Immature natural killer cell (primary cell): Measurements from ENCODE around the gene GJC1. TPM values are rescaled to one million over a fixed set of nuclear protein-coding genes. Genes with fewer than 3 reads are reported as not detected.

Source experiments
- DNase-seq, 3 donors: peaks; one replicate each; pipeline ENCODE4 v3.0.0; 2022; ENCODE audit warnings: mixed read lengths in 1 of 3
- H3K27ac Mint-ChIP-seq, 6 donors: one replicate each; pipeline ENCODE4 v1.8.0; 2020; ENCODE audit warnings: mixed read lengths in 6 of 6, mild to moderate bottlenecking in 5 of 6, inconsistent platforms in 4 of 6, moderate library complexity in 3 of 6
- H3K27me3 Mint-ChIP-seq, 3 donors: one replicate each; pipeline ENCODE4 v1.8.0; 2020 to 2021; ENCODE audit warnings: low read depth in 3 of 3, mild to moderate bottlenecking in 3 of 3, mixed read lengths in 3 of 3, moderate library complexity in 3 of 3, inconsistent platforms in 1 of 3
- H3K36me3 Mint-ChIP-seq, 3 donors: one replicate each; pipeline ENCODE4 v1.8.0; 2020; ENCODE audit warnings: mixed read lengths in 3 of 3, inconsistent platforms in 2 of 3, mild to moderate bottlenecking in 2 of 3
- H3K4me1 Mint-ChIP-seq, 2 donors: one replicate each; pipeline ENCODE4 v1.8.0; 2020; ENCODE audit warnings: inconsistent platforms in 2 of 2, mild to moderate bottlenecking in 2 of 2, mixed read lengths in 2 of 2, moderate library complexity in 1 of 2
- H3K4me3 Mint-ChIP-seq, 5 donors: one replicate each; pipeline ENCODE4 v1.8.0; 2020; ENCODE audit warnings: mild to moderate bottlenecking in 5 of 5, mixed read lengths in 5 of 5, inconsistent platforms in 3 of 5, moderate library complexity in 3 of 5
- H3K9me3 Mint-ChIP-seq, 6 donors: one replicate each; pipeline ENCODE4 v1.8.0; 2020; ENCODE audit warnings: mild to moderate bottlenecking in 6 of 6, mixed read lengths in 6 of 6, inconsistent platforms in 4 of 6, moderate library complexity in 3 of 6
- polyA plus RNA-seq, 3 donors: library from polyadenylated mRNA; unstranded; fragments of 300-500 nt; fragmentation: Illumina TruSeq; gene quantifications; one replicate each; pipeline ENCODE4 v1.2.3, GENCODE V29; 2021

The GJC1 gene
- polyA plus RNA-seq, 3 donors from 2014 or later = not detected

GRCh38 chr17:44749076-44749979, 80.8 kb downstream of the GJC1 start:
- DNase-seq = no peak
- Mint-ChIP-seq H3K36me3 (peaks cover 0 to 11% (median 0%) of the 10 kb centered on the region in 3 donors), H3K27me3 (peaks cover 0 to 1% (median 0%) of the 10 kb centered on the region in 3 donors), H3K9me3 (no peaks in the 10 kb centered on the region), H3K4me1 (no peaks in the 10 kb centered on the region), H3K27ac (no peak overlapping the region), H3K4me3 (no peak overlapping the region)

Other genes with a start within 250 kb of the GJC1 start
- under 1 TPM; 0.08 to 0.57 (median 0.14) TPM for gene MEIOC, start 173.8 kb downstream of the GJC1 start, polyA plus RNA-seq
- gene CCDC43, start 140.5 kb downstream of the GJC1 start, polyA plus RNA-seq = 10 to 100 TPM in 2 of 3 donors, 1 to 10 TPM in 1; 9.7 to 19.6 (median 11.4) TPM
- 1 to 10 TPM in 1 of 3 donors, under 1 TPM in 1, not detected in 1; 0.52 to 1.1 TPM for gene DBF4B, start 121.6 kb downstream of the GJC1 start, polyA plus RNA-seq
- gene ADAM11, start 71.3 kb downstream of the GJC1 start, polyA plus RNA-seq = not detected
- not detected for gene HIGD1B, start 17.6 kb upstream of the GJC1 start, polyA plus RNA-seq
- gene EFTUD2, start 69.2 kb upstream of the GJC1 start, polyA plus RNA-seq = 100 to 1,000 TPM in 2 of 3 donors, 10 to 100 TPM in 1; 76.5 to 109 (median 101) TPM
- gene GFAP, start 85.2 kb upstream of the GJC1 start, polyA plus RNA-seq = 1 to 10 TPM in 1 of 3 donors, not detected in 2; 1.1 TPM
- gene KIF18B, start 117.5 kb upstream of the GJC1 start, polyA plus RNA-seq = under 1 TPM in 1 of 3 donors, not detected in 2; 0.37 TPM
- under 1 TPM in 1 of 3 donors, not detected in 2; 0.20 TPM for gene C1QL1, start 138.0 kb upstream of the GJC1 start, polyA plus RNA-seq
- 10 to 100 TPM in 1 of 3 donors, 1 to 10 TPM in 2; 8.3 to 22.9 (median 9.3) TPM for gene DCAKD, start 221.3 kb upstream of the GJC1 start, polyA plus RNA-seq
- gene NMT1, start 231.0 kb upstream of the GJC1 start, polyA plus RNA-seq = 10 to 100 TPM; 53.8 to 74.1 (median 69.9) TPM